DMS53 (cell line): ENCODE data around the gene SERPINA1.
"Not testable (repeated sequence)": the region's sequence is repeated elsewhere in the genome, so short reads cannot be mapped to it uniquely, and the experiment has no call there.

ENCODE experiments used
- DNase-seq: peaks from one replicate; lab custom pipeline; 2025; lab: John Stamatoyannopoulos, UW

SERPINA1 gene

GRCh38 chr14:94369766-94370523 is 18.5 kb downstream of the SERPINA1 start:
- DNase-seq, result not testable (repeated sequence)

GRCh38 chr14:94368956-94369355 is 19.4 kb downstream of the SERPINA1 start:
- no peak for DNase-seq

GRCh38 chr14:94368243-94368590 is 20.2 kb downstream of the SERPINA1 start:
- no peak for DNase-seq

- DNase-seq, result no peak
These were observed 20.8 kb downstream of the SERPINA1 start for GRCh38 chr14:94367347-94368242.

- no peak for DNase-seq
These were observed 22.1 kb downstream of the SERPINA1 start, which contains the start of gene SERPINA2 for GRCh38 chr14:94366146-94366915. TSS of gene SERPINA2 (minus strand) at chr14:94366698.

- DNase-seq, result no peak
These were observed 22.8 kb downstream of the SERPINA1 start for GRCh38 chr14:94365624-94366023.

- DNase-seq, result no peak
These were observed 23.4 kb downstream of the SERPINA1 start for GRCh38 chr14:94364964-94365363.

- DNase-seq, result no peak
These were observed 24.4 kb downstream of the SERPINA1 start for GRCh38 chr14:94364037-94364436.

GRCh38 chr14:94363151-94363624 is 25.2 kb downstream of the SERPINA1 start:
- DNase-seq, result no peak

- no peak for DNase-seq
These were observed 25.7 kb downstream of the SERPINA1 start for GRCh38 chr14:94362614-94363133.

GRCh38 chr14:94361682-94362081 is 26.7 kb downstream of the SERPINA1 start:
- no peak for DNase-seq

- no peak for DNase-seq
These were observed 27.3 kb downstream of the SERPINA1 start for GRCh38 chr14:94360945-94361565.

GRCh38 chr14:94357166-94357565 is 31.2 kb downstream of the SERPINA1 start:
- no peak for DNase-seq

- peak; percentile 21 for DNase-seq
These were observed 31.9 kb downstream of the SERPINA1 start for GRCh38 chr14:94356379-94357056.

- DNase-seq, result peak; percentile 61
These were observed 33.1 kb downstream of the SERPINA1 start for GRCh38 chr14:94355191-94355794.

GRCh38 chr14:94354638-94355185 is 33.7 kb downstream of the SERPINA1 start:
- DNase-seq, result no peak

- DNase-seq, result not testable (repeated sequence)
These were observed 34.2 kb downstream of the SERPINA1 start for GRCh38 chr14:94354190-94354589.

- DNase-seq, result no peak
These were observed 39.1 kb downstream of the SERPINA1 start for GRCh38 chr14:94349276-94349675.

- DNase-seq, result no peak
These were observed 39.6 kb downstream of the SERPINA1 start for GRCh38 chr14:94348836-94349235.

GRCh38 chr14:94346841-94347240 is 41.6 kb downstream of the SERPINA1 start:
- no peak for DNase-seq
